ENCODE results near the gene GABRP. TPM values are rescaled to one million over a fixed set of nuclear protein-coding genes. Genes with fewer than 3 reads are reported as not detected.

The GABRP gene
- polyA plus RNA-seq, 3 donors = not detected

DNA sequence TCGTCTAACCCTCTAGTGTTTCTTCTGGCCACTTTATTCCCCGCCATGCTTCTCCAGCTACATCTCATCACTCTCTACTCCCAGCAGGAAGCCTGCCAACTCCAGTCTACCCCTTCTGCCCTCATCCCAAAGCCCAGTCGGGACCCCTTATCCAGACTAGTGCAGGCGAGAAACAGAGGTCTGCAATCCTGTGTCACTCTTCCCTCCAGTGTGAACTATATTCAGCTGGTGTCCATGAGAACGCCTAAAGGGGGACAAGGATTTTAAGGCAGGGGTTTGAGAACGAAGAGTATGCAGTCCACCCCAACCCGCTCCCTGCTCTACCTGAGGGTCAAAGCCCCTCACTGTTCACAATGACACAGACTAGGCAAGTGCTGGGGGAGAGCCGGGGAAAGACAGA, 41.7 kb upstream of the GABRP start:
- Histone ChIP-seq H3K4me1 (ENCODE audit: control insufficient read depth in 1 of 2, insufficient read depth in 2 of 2, low read length in 2 of 2) (no peaks in the 10 kb centered on the region), H3K4me2 (replicated peaks; ENCODE audit: extremely low read depth, low read length, poor library complexity, severe bottlenecking) (no peak overlapping the region), H3K9ac (ENCODE audit: insufficient read depth, low read length, poor library complexity, severe bottlenecking) (no peak overlapping the region), H3K79me2 (ENCODE audit: insufficient read depth, low read length) (no peaks in the 10 kb centered on the region), H3K27ac (ENCODE audit: low read depth in 1 of 2, low read length in 2 of 2) (no peak overlapping the region), H3K36me3 (replicated peaks in 1 of 2; ENCODE audit: control insufficient read depth in 1 of 2, insufficient read depth in 2 of 2, low read length in 2 of 2) (no peaks in the 10 kb centered on the region), H3K4me3 (replicated peaks in 1 of 3; ENCODE audit: low read depth in 2 of 3, low read length in 3 of 3) (no peak overlapping the region), H2AFZ (ENCODE audit: insufficient read depth, low read depth, low read length, poor library complexity, severe bottlenecking) (no peak overlapping the region), H3K27me3 (ENCODE audit: control insufficient read depth in 2 of 2, insufficient read depth in 2 of 2, low read length in 2 of 2) (peaks cover 4 to 27% of the 10 kb centered on the region in 2 donors), H4K20me1 (ENCODE audit: insufficient read depth, low read length) (no peaks in the 10 kb centered on the region), H3K9me3 (replicated peaks in 1 of 2; ENCODE audit: control insufficient read depth in 1 of 2, insufficient read depth in 1 of 2, low read length in 2 of 2) (no peaks in the 10 kb centered on the region)
- no peak for DNase-seq
- Mint-ChIP-seq H3K36me3 (no peaks in the 10 kb centered on the region), H3K27ac (no peak overlapping the region), H3K27me3 (ENCODE audit: low read depth in 3 of 3) (peaks cover 29 to 43% (median 41%) of the 10 kb centered on the region in 3 donors), H3K4me3 (no peak overlapping the region), H3K4me1 (peaks cover 3% of the 10 kb centered on the region), H3K9me3 (peaks cover 0 to 2% (median 0%) of the 10 kb centered on the region in 7 donors)
- WGBS (ENCODE audit: insufficient coverage) = 85% methylated on average over 6 of the region's 8 CpGs
- intact Hi-C loops (cut with micrococcal nuclease) = loop anchor here (10.0 kb wide), 2 partner anchors 593 to 603 kb away; no protein-coding TSS in a partner anchor
- TF ChIP-seq, protein P1, sequence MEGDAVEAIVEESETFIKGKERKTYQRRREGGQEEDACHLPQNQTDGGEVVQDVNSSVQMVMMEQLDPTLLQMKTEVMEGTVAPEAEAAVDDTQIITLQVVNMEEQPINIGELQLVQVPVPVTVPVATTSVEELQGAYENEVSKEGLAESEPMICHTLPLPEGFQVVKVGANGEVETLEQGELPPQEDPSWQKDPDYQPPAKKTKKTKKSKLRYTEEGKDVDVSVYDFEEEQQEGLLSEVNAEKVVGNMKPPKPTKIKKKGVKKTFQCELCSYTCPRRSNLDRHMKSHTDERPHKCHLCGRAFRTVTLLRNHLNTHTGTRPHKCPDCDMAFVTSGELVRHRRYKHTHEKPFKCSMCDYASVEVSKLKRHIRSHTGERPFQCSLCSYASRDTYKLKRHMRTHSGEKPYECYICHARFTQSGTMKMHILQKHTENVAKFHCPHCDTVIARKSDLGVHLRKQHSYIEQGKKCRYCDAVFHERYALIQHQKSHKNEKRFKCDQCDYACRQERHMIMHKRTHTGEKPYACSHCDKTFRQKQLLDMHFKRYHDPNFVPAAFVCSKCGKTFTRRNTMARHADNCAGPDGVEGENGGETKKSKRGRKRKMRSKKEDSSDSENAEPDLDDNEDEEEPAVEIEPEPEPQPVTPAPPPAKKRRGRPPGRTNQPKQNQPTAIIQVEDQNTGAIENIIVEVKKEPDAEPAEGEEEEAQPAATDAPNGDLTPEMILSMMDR (IDR thresholded peaks at IDR 0.05) = no peak

DNA sequence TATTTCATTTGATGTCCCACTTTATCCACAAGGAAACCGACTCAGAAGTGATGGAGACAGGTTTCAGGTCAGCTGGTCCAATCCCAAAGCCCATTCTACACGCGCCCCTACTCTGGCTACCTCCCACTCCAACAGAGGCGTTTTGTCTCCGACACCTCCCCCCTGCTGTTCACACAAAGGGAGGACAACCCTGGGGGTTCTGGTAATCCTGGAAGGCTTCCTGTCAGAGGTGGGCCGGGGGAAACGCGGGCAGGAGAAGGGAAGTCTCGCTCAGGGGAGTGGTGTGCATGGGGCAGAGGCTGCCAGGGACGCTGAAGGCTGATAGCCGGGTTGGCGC, 39.7 kb upstream of the GABRP start:
- peaks cover 3% of the 10 kb centered on the region for H3K4me1 Mint-ChIP-seq
- intact Hi-C loops (cut with micrococcal nuclease) = loop anchor here (10.0 kb wide), 2 partner anchors 591 to 601 kb away; no protein-coding TSS in a partner anchor
- H3K27ac Mint-ChIP-seq = no peak overlapping the region
- H3K9me3 Mint-ChIP-seq = peaks cover 0 to 1% (median 0%) of the 10 kb centered on the region in 7 donors
- no peaks in the 10 kb centered on the region for H3K36me3 Mint-ChIP-seq
- H3K9ac ChIP-seq (ENCODE audit: insufficient read depth, low read length, poor library complexity, severe bottlenecking) = no peak overlapping the region
- no peak overlapping the region for H3K27ac ChIP-seq (ENCODE audit: low read depth in 1 of 2, low read length in 2 of 2)
- H3K79me2 ChIP-seq (ENCODE audit: insufficient read depth, low read length) = no peaks in the 10 kb centered on the region
- DNase-seq = no peak
- no peaks in the 10 kb centered on the region for H4K20me1 ChIP-seq (ENCODE audit: insufficient read depth, low read length)
- H3K27me3 Mint-ChIP-seq (ENCODE audit: low read depth in 3 of 3) = peaks cover 33 to 52% (median 48%) of the 10 kb centered on the region in 3 donors
- H3K36me3 ChIP-seq (replicated peaks in 1 of 2; ENCODE audit: control insufficient read depth in 1 of 2, insufficient read depth in 2 of 2, low read length in 2 of 2) = no peaks in the 10 kb centered on the region
- no peak overlapping the region for H3K4me3 ChIP-seq (replicated peaks in 1 of 3; ENCODE audit: low read depth in 2 of 3, low read length in 3 of 3)
- H3K9me3 ChIP-seq (replicated peaks in 1 of 2; ENCODE audit: control insufficient read depth in 1 of 2, insufficient read depth in 1 of 2, low read length in 2 of 2) = no peaks in the 10 kb centered on the region
- H2AFZ ChIP-seq (ENCODE audit: insufficient read depth, low read depth, low read length, poor library complexity, severe bottlenecking) = no peak overlapping the region
- H3K4me3 Mint-ChIP-seq = peak overlapping the region in 1 of 2 donors; percentile 70
- peaks cover 4 to 27% of the 10 kb centered on the region in 2 donors for H3K27me3 ChIP-seq (ENCODE audit: control insufficient read depth in 2 of 2, insufficient read depth in 2 of 2, low read length in 2 of 2)
- no peaks in the 10 kb centered on the region for H3K4me1 ChIP-seq (ENCODE audit: control insufficient read depth in 1 of 2, insufficient read depth in 2 of 2, low read length in 2 of 2)
- TF ChIP-seq, protein P1 (IDR thresholded peaks at IDR 0.05) = no peak
- WGBS (ENCODE audit: insufficient coverage) = 16% methylated on average over 10 of the region's 12 CpGs
- no peak overlapping the region for H3K4me2 ChIP-seq (replicated peaks; ENCODE audit: extremely low read depth, low read length, poor library complexity, severe bottlenecking)

Measured in CD14-positive monocyte (primary cell).